Measurements from ENCODE around the gene HSPA4. TPM values are rescaled to one million over a fixed set of nuclear protein-coding genes. Genes with fewer than 3 reads are reported as not detected.

Gene HSPA4
- total RNA-seq, 2 experiments from 2014 or later = 89.5 to 95.4 TPM

DNA sequence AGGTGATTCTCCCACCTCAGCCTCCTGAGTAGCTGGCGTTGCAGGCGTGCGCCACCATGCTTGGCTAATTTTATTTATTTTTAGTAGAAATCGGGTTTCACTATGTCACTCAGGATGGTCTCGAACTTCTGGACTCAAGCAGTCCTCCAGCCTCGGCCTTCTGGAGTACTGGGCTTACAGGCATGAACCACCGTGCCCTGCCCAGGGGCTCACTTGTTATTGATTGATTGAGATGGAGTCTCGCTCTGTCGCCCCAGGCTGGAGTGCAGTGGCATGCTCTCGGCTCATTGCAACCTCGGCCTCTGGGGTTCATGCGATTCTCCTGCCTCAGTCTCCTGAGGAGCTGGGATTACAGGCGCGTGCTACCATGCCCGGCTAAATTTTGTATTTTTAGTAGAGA is 1.6 kb downstream of the HSPA4 start:
- CTCF ChIA-PET = interaction anchor here (0.6 kb wide), 1 partner anchor 16 kb away, joined by 4 read pairs; no protein-coding TSS in a partner anchor
- POLR2A ChIA-PET = no interaction called here
- Mint-ChIP-seq H3K4me1 (peaks cover 63% of the 10 kb centered on the region), H3K36me3 (ENCODE audit: low read depth) (peaks cover 18% of the 10 kb centered on the region), H3K27me3 (no peaks in the 10 kb centered on the region), H3K9me3 (no peaks in the 10 kb centered on the region), H3K4me3 (peak overlapping the region; percentile 96), H3K27ac (no peak overlapping the region)
- DNase-seq = no peak

DNA sequence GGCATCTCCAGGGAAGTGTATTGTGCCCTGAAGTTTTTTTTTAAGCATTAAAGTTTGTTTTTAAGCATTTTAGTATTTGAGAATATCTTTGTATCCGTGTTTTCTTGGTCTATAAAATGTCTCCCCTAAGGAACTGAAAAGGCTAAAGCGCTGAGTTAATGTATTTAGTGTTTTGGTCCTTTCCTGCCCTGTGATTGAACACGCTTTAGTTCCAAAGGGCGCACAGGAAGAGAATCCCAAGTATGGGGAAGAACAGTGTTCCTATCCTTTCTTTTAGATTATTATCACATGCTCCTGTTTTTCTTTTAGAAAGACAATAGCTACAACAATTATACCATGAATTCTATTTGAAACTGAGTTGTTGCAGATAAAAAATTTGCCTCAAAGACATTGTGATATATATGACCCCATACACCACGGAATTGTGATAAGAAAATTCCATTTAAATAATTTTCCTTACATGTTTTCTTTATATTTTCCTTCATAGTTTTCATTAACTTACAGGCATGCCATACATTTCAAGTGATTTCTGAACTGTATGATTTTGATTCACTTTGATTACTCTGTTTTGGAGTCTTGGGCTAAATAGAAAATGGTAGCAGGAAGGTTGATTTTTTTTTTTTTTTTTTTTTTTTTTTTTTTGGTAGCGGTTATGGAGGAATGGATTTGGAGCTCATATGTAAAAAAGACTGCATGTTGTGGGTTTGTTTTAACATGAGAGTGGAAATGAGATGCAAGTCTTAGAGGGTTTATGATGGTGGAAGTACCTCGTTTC is 3.1 kb downstream of the HSPA4 start:
- H3K9me3 Mint-ChIP-seq = no peaks in the 10 kb centered on the region
- no peaks in the 10 kb centered on the region for H3K27me3 Mint-ChIP-seq
- DNase-seq = no peak
- CTCF ChIA-PET = no interaction called here
- H3K27ac Mint-ChIP-seq = no peak overlapping the region
- H3K4me1 Mint-ChIP-seq = peaks cover 61% of the 10 kb centered on the region
- peaks cover 18% of the 10 kb centered on the region for H3K36me3 Mint-ChIP-seq (ENCODE audit: low read depth)
- H3K4me3 Mint-ChIP-seq = peak overlapping the region; percentile 16
- POLR2A ChIA-PET = no interaction called here

GRCh38 chr5:133056891-133057290 is 5.1 kb downstream of the HSPA4 start:
- peaks cover 56% of the 10 kb centered on the region for H3K4me1 Mint-ChIP-seq
- H3K27ac Mint-ChIP-seq = no peak overlapping the region
- no peak for DNase-seq
- H3K4me3 Mint-ChIP-seq = no peak overlapping the region
- CTCF ChIA-PET = interaction anchor here (0.6 to 1.1 kb wide), 5 partner anchors 12 to 1301 kb away, joined by 3 to 5 read pairs (median 5); no protein-coding TSS in a partner anchor
- peaks cover 18% of the 10 kb centered on the region for H3K36me3 Mint-ChIP-seq (ENCODE audit: low read depth)
- POLR2A ChIA-PET = no interaction called here
- no peaks in the 10 kb centered on the region for H3K27me3 Mint-ChIP-seq
- H3K9me3 Mint-ChIP-seq = no peaks in the 10 kb centered on the region

- Mint-ChIP-seq H3K4me3 (no peak overlapping the region), H3K9me3 (no peaks in the 10 kb centered on the region), H3K27me3 (no peaks in the 10 kb centered on the region), H3K36me3 (ENCODE audit: low read depth) (peaks cover 15% of the 10 kb centered on the region), H3K27ac (no peak overlapping the region), H3K4me1 (peaks cover 54% of the 10 kb centered on the region)
- DNase-seq = no peak
- CTCF ChIA-PET = interaction anchor here (1.2 to 1.6 kb wide), 2 partner anchors 11 to 12 kb away, joined by 3 to 5 read pairs; no protein-coding TSS in a partner anchor
- POLR2A ChIA-PET = no interaction called here
These were observed 7.8 kb downstream of the HSPA4 start for GRCh38 chr5:133059621-133060020.

DNA sequence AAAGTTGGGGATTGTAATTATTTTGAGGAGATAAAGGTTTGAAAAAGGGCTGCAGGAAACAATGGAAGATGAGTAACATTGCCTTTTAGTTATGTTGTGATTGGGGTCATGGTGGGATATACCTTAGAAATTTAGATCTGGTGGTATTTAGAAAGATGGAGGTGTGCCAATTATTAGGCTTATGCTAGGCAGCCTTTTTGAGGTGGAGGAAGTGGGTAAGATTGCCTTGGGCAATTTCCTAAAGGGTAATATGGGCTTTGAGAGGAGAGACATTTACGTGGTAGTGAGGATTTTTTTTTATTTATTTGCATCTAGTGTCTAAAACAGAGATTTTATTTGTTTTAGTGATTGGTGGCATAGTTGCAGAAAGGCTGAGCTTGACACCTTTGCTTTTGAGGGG is 10.5 kb downstream of the HSPA4 start:
- Mint-ChIP-seq H3K27ac (peak overlapping the region; percentile 1), H3K4me1 (peaks cover 36% of the 10 kb centered on the region), H3K9me3 (no peaks in the 10 kb centered on the region), H3K4me3 (no peak overlapping the region), H3K36me3 (ENCODE audit: low read depth) (peaks cover 25% of the 10 kb centered on the region), H3K27me3 (no peaks in the 10 kb centered on the region)
- DNase-seq = no peak
- CTCF ChIA-PET = interaction anchor here (0.6 kb wide), 1 partner anchor 134 kb away, joined by 3 read pairs; no protein-coding TSS in a partner anchor
- POLR2A ChIA-PET = no interaction called here

DNA sequence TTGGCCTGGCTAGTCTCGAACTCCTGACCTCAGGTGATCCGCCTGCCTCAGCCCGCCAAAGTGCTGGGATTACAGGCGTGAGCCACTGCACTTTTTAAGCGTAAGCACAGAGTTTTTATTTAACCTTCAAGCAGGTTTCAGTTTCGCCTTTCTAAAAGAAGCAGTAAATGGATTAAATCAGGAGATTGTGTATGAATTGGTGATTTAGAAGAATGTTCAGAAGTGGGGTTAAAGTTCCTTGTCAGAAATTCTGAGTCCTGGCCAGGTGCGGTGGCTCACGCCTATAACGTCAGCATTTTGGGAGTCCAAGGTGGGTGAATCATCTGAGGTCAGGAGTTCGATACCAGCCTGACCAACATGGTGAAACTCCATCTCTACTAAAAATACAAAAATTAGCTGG is 12.2 kb downstream of the HSPA4 start:
- Mint-ChIP-seq H3K36me3 (ENCODE audit: low read depth) (peaks cover 37% of the 10 kb centered on the region), H3K27me3 (no peaks in the 10 kb centered on the region), H3K4me1 (peaks cover 28% of the 10 kb centered on the region), H3K4me3 (no peak overlapping the region), H3K9me3 (no peaks in the 10 kb centered on the region), H3K27ac (no peak overlapping the region)
- CTCF ChIA-PET = no interaction called here
- DNase-seq = no peak
- POLR2A ChIA-PET = interaction anchor here (0.7 kb wide), 1 partner anchor 16 kb away, joined by 3 read pairs; no protein-coding TSS in a partner anchor

- CTCF ChIA-PET = no interaction called here
- peaks cover 21% of the 10 kb centered on the region for H3K4me1 Mint-ChIP-seq
- H3K27me3 Mint-ChIP-seq = no peaks in the 10 kb centered on the region
- no peak overlapping the region for H3K4me3 Mint-ChIP-seq
- POLR2A ChIA-PET = no interaction called here
- peaks cover 49% of the 10 kb centered on the region for H3K36me3 Mint-ChIP-seq (ENCODE audit: low read depth)
- H3K9me3 Mint-ChIP-seq = no peaks in the 10 kb centered on the region
- H3K27ac Mint-ChIP-seq = no peak overlapping the region
- no peak for DNase-seq
These were observed 13.7 kb downstream of the HSPA4 start for GRCh38 chr5:133065471-133065870.

DNA sequence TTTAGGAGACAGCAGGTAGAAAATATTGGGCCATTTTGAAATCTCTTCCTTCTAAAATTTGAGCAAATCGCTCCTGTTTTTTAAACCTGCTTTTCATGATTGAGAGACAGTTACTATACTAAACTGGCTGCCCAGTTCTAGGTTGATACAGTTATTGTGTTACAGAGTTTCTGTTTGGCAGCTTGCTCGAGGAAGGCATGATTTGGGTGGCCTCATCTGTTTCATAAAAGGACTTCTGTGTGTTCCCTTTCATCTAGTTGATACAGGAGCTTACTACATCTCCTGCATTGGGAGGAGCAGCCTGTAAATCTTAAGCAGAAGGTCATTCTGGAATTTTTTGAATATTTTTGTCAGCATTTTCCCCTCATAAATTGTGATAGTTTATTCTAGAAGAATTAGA is 14.2 kb downstream of the HSPA4 start:
- no peaks in the 10 kb centered on the region for H3K9me3 Mint-ChIP-seq
- POLR2A ChIA-PET = no interaction called here
- CTCF ChIA-PET = no interaction called here
- H3K36me3 Mint-ChIP-seq (ENCODE audit: low read depth) = peaks cover 54% of the 10 kb centered on the region
- H3K4me3 Mint-ChIP-seq = no peak overlapping the region
- DNase-seq = no peak
- no peaks in the 10 kb centered on the region for H3K27me3 Mint-ChIP-seq
- H3K27ac Mint-ChIP-seq = no peak overlapping the region
- peaks cover 20% of the 10 kb centered on the region for H3K4me1 Mint-ChIP-seq

- Mint-ChIP-seq H3K27ac (no peak overlapping the region), H3K27me3 (no peaks in the 10 kb centered on the region), H3K9me3 (no peaks in the 10 kb centered on the region), H3K4me1 (peaks cover 6% of the 10 kb centered on the region), H3K4me3 (no peak overlapping the region), H3K36me3 (ENCODE audit: low read depth) (peaks cover 69% of the 10 kb centered on the region)
- DNase-seq = no peak
- ChIA-PET POLR2A (no interaction called here), CTCF (interaction anchor here (0.9 kb wide), 1 partner anchor 13 kb away, joined by 3 read pairs; no protein-coding TSS in a partner anchor)
These were observed 20.2 kb downstream of the HSPA4 start for GRCh38 chr5:133072021-133072420.

DNA sequence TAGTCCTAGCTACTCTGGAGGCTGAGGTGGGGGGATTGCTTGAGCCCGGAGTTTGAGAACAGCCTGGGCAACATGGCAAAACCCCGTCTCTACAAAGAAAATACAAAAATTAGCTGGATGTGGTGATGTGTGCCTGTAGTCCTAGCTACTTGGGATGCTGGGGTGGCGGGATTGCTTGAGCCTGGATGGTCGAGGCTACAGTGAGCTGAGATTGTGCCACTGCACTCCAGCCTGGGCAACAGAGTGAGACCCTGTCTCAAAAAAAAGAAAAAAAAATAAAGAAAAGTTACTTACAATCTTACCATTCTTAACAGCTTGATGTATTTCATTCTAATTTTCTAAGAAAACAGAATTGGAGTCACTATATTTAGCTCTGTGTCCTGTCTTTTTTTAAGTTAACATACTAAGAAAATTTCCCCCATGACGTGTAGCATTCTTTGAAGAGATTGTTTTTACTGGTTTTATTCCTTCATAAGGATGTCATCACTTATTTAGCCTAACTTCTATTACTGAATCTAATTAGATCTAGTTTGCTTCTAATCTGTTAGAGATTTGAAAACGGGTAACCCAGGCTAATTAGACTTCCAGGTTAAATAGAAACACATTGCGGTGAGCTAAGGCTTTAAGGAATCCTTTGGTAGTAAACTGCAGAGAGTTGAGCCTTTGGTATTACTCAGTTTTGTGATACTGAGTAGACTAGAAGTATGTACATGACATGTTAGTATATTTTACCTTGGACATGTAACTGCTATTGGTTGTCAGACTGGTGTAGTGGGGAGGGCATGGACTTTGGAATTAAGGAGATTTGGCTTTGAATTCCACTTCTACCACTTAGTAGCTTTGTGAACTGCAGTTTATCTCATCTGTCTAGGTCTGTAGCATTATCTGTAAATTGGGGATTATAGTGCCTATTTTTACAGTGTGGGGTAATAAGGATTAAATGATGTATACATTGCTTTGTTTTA is 24.0 kb downstream of the HSPA4 start:
- Mint-ChIP-seq H3K4me3 (no peak overlapping the region), H3K4me1 (peaks cover 18% of the 10 kb centered on the region), H3K27ac (no peak overlapping the region), H3K27me3 (no peaks in the 10 kb centered on the region), H3K36me3 (ENCODE audit: low read depth) (peaks cover 48% of the 10 kb centered on the region), H3K9me3 (no peaks in the 10 kb centered on the region)
- POLR2A ChIA-PET = no interaction called here
- CTCF ChIA-PET = interaction anchor here (1.2 kb wide), 1 partner anchor 9 kb away, joined by 4 read pairs; no protein-coding TSS in a partner anchor
- DNase-seq = no peak

DNA sequence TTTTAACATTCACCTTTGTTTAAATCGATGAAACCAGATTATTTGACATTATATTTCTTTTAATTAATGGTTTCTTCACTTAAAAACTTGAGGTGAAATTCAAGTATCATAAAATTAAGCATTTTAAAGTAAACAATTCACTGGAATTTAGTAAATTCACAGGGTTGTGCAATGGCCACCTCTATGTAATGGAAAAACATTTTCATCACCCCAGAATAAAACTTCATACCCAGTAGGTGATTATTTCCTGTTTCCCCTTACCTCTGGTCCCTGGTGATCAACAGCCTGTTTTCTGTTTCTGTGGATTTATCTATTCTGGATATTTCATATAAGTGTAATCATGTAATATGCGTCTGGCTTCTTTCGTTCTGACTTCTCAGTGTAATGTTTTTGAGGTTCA is 27.2 kb downstream of the HSPA4 start:
- no peak overlapping the region for H3K27ac Mint-ChIP-seq
- POLR2A ChIA-PET = no interaction called here

DNA sequence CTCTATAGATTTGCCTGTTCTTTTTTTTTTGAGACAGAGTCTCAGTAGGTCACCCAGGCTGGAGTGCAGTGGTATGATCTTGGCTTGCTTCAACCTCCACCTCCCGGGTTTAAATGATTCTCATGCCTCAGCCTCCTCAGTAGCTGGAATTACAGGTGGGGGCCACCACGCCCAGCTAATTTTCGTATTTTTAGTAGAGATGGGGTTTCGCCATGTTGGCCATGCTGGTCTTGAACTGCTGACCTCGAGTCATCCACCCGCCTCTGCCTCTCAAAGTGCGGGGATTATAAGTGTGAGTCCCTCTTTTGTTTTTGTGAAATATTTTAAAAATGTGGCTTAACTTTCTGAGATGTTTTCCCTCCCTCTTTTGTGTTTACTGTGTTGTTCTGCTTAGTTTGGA is 29.2 kb downstream of the HSPA4 start:
- no peak overlapping the region for H3K4me3 Mint-ChIP-seq
- no peak for DNase-seq
- peaks cover 41% of the 10 kb centered on the region for H3K36me3 Mint-ChIP-seq (ENCODE audit: low read depth)
- POLR2A ChIA-PET = no interaction called here
- no peaks in the 10 kb centered on the region for H3K9me3 Mint-ChIP-seq
- H3K4me1 Mint-ChIP-seq = peaks cover 21% of the 10 kb centered on the region
- CTCF ChIA-PET = no interaction called here
- peak overlapping the region; percentile 70 for H3K27ac Mint-ChIP-seq
- H3K27me3 Mint-ChIP-seq = no peaks in the 10 kb centered on the region

More for the DNA sequence above, 27.2 kb downstream of the HSPA4 start:
- H3K27me3 Mint-ChIP-seq = no peaks in the 10 kb centered on the region
- no peaks in the 10 kb centered on the region for H3K9me3 Mint-ChIP-seq
- CTCF ChIA-PET = interaction anchor here (1.1 to 2.4 kb wide), 2 partner anchors 10 to 391 kb away, joined by 5 to 12 read pairs; no protein-coding TSS in a partner anchor
- peaks cover 41% of the 10 kb centered on the region for H3K36me3 Mint-ChIP-seq (ENCODE audit: low read depth)
- H3K4me1 Mint-ChIP-seq = peaks cover 21% of the 10 kb centered on the region
- H3K4me3 Mint-ChIP-seq = no peak overlapping the region
- no peak for DNase-seq

DNA sequence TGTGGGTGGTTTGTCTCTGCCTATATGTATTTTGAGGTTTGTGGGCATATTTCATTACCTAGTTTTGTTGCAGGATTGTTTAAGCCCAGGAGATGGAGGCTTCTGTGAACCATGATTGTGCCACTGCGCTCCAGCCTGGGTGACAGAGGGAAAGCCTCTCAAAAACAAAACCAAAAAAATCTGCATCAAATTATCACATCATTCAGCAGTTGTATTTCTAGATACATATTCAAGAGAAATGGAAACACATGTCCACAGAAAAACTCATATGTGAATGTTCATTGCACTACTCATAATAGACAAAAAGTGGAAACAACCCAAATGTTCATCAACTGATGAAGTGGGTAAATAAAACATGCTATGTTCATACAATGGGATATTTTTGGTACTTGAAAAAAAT is 29.9 kb downstream of the HSPA4 start:
- peak overlapping the region; percentile 2 for H3K27ac Mint-ChIP-seq
- H3K9me3 Mint-ChIP-seq = no peaks in the 10 kb centered on the region
- ChIA-PET POLR2A (no interaction called here), CTCF (no interaction called here)
- H3K27me3 Mint-ChIP-seq = no peaks in the 10 kb centered on the region
- H3K4me3 Mint-ChIP-seq = no peak overlapping the region
- no peak for DNase-seq
- peaks cover 21% of the 10 kb centered on the region for H3K4me1 Mint-ChIP-seq
- peaks cover 41% of the 10 kb centered on the region for H3K36me3 Mint-ChIP-seq (ENCODE audit: low read depth)

All from activated CD4-positive, alpha-beta T cell treated with anti-CD3 and anti-CD28 coated beads, Interleukin-2, amount 10 ng/mL, durations not matched to agents 7 days and 5 days (primary cell).